Dedifferentiated amniotic fluid mesenchymal stem cell (primary cell): Measurements from ENCODE around the gene PAMR1.

ENCODE experiments used
- DNase-seq: peaks from one replicate; pipeline ENCODE4 v3.0.0-alpha.2; 2016; ENCODE audit errors: extremely low spot score

Gene PAMR1

GRCh38 chr11:35494957-35495490 is 30.4 kb downstream of the PAMR1 start:
- no peak for DNase-seq

- peak; percentile 94 for DNase-seq
These were observed 34.1 kb downstream of the PAMR1 start for GRCh38 chr11:35491231-35491871.

DNA sequence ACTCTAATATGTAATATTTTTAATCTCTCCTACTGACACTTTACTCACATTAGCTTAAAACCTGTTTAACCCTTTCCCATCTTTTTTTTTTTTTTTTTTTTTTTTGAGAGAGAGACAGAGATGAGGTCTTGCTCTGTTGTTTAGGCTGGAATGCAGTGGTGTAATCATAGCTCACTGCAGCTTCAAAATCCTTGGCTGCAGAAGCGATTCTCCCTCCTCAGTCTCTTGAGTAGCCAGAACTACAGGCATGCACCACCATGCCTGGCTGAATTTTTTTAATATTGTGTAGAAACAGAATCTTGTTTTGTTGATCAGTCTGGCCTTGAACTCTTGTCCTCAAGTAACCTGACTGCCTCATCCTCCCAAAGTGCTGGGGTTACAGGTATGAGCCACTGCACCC is 37.3 kb downstream of the PAMR1 start:
- no peak for DNase-seq

GRCh38 chr11:35487532-35488078 is 37.8 kb downstream of the PAMR1 start:
- DNase-seq = no peak

DNA sequence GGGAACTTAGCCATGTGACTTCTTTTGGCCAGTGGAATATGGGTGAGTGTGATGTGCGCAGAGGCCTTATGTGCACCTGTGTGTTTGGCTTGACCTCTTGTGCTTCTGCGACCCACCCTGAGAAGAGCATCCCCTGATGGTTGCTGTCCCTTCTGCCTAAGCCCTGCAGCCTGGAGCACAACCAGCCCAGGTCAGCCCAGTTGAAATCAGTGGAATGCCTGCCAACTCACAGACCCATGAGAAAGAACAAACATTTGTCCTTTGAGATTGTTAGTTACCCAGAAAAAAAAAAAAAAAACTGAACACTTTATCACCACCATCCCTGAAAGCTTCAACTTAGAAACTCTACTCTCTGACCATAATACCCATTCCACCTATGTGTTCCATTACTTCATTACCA is 38.5 kb downstream of the PAMR1 start:
- no peak for DNase-seq

GRCh38 chr11:35486446-35486845 is 39.0 kb downstream of the PAMR1 start:
- DNase-seq = no peak

DNA sequence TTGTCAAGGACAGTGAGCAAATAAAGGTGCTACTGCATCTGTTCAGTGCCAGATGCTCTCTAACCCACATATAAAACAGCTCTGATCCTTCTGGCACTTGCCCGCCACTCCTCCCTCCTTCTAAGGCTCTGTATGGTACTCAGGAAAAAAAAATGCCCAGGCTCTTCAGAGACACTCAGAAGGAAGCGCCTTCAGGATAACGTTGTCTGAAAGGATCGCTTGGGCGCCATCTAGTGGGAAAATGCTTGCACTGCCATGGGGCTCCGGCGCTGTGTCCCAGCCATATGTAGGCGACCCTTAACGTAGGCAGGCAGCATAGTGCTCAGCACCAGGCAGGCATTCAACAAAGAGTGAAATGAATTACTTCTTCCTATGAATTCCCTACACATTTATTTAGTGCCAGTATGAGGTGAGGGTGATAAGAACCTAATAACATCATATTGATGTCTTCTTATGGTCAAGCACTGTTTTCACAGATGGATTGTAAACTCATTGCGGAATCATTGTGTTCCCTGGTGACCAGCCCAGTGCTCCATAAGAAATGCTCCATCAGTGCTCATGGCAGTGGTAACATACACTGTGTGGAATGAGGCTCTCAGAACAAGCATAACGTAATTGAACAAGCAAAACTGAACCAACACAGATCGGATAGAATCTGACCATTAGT is 39.6 kb downstream of the PAMR1 start:
- peak; percentile 86 for DNase-seq

GRCh38 chr11:35484435-35484834 is 41.0 kb downstream of the PAMR1 start:
- no peak for DNase-seq

DNA sequence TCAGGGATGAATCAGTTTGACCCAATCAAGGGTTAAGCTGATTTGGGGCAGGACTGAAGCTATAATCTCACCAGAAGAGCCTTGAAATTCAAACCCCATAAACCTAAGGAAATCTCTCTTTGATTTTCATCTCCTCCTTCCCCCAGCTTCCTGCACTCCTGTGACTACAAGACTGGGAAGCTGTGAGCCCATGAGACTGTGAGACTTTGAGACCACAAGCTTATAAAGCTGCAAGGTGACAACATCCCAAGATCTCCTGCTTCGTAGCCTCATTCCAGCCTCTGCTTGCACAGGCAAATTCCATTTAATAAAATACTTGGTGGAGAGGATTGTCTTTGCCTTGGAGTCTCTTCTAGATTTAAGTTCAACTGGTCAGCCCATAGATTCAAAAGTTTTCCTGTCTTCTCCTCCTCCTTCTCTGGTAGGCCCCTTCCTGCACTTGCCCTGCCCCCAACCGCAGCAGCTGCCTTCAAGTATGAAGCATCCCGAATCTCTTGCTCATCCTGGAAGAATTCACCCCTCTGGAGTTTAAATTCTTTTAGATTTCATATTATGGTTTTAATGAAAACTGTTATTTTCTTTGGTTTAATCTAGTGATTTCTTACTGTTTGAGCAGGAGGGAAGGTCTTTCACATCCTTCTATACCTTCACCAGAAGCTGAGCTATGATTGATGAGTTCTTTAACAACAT is 42.1 kb downstream of the PAMR1 start:
- DNase-seq = no peak

DNA sequence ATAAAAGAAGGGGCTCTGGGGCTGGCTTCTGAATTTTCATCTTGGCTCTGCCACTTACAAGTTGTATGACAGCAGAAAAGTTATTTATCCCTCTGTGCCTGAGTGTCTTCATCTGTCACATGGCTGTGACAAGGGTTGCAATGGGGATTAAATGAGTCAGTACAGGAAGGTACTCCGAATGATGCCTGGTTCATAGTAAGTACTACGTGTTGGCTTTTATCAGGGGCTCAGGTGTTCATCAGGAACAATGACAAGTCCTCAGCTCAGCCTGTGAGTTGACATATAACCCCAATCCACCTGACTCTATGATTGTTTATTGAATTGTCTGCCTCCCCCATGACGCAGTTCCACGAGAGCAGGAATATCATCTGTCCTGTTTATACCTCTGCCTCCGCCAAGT is 45.7 kb downstream of the PAMR1 start:
- no peak for DNase-seq

- DNase-seq = no peak
These were observed 46.8 kb downstream of the PAMR1 start for GRCh38 chr11:35478471-35479091.

DNA sequence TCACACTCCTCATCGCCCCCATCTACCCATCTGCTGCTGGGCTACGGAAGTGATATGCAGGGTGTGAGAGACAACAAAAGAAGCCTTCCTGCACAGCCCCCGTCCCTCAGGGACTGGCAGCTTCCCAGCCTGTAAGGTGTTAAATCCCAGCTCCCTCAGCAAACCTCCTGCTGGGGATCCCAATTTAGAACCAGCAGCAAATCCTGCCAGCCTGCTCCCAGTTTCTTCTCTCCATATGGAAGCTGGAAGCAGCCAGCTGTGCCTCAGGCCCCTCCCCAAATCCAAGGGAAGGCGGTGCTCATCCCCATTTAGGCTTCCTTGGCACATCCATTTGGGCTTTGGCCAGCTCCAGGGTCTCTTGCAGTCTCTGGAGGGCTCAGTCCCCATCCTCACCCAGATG is 47.5 kb downstream of the PAMR1 start:
- DNase-seq = no peak

GRCh38 chr11:35474688-35475087 is 50.7 kb downstream of the PAMR1 start:
- no peak for DNase-seq

DNA sequence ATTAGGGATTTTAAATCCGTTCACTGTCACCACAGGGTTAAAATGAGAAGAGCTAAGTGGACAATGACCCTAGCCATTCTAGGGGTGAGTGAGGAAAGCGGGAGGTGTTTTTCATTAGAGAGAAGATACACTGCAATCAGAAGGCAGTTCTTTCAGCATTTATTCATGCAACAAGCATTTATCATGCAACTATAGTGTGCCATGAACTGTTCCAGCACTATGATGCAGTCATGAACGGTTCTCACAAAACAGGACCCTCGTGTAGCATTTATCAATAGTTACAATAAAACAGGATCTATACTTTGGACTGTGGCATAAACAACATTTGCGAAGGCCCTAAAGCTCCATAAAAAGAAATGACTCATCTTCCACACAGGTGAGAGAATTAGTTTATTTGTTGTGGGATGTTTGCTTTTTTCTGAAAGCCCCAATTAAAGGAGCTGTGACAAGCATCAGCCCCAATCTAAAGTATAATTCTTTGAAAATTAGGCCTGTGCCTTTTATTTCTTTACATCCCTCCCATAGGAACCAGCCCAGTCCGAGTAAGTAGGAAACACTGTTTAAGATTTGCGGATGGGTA is 51.5 kb downstream of the PAMR1 start:
- no peak for DNase-seq

DNA sequence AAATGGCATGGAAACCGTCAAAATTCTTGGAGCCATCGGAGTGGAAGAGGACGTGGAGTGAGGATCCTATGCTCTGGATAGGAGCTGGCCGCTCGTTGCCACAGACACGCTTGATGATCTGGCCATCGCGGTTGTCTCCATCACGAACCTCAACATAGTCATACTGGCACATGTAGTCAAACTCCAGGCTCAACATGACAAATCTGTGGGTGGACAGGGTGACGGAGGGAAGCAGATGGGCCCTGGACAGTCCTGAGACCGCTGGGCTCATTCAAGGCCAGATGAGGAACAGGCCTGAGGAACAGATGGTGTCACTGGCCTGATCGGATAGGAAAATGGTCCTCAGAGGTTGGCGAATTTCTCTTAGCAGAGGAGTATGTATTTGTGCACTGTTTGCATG is 54.8 kb downstream of the PAMR1 start:
- no peak for DNase-seq

DNA sequence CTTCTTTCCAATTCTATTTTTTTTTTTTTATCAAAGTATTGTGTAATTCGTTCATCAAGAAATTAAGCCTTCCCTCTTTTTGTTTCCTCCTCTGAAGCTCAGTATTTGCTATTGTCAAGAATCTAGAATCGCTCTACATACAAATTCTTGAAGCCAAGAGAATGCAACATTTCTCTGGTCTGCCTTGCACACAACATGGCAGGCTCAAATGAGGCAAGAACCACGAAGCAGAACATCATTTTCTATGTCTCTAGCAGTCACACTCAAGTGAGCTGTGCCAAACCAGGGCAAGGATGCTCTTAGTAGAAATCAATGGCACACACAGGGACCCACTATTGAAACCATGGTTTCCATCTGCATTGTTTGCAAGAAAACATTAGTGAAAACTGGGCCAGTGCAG is 59.4 kb downstream of the PAMR1 start:
- DNase-seq = no peak

- DNase-seq = no peak
These were observed 61.1 kb downstream of the PAMR1 start for GRCh38 chr11:35464308-35464707.

- DNase-seq = no peak
These were observed 62.1 kb downstream of the PAMR1 start for GRCh38 chr11:35463331-35463751.

GRCh38 chr11:35461917-35462538 is 63.4 kb downstream of the PAMR1 start:
- no peak for DNase-seq

GRCh38 chr11:35459489-35459888 is 65.9 kb downstream of the PAMR1 start:
- DNase-seq = no peak

DNA sequence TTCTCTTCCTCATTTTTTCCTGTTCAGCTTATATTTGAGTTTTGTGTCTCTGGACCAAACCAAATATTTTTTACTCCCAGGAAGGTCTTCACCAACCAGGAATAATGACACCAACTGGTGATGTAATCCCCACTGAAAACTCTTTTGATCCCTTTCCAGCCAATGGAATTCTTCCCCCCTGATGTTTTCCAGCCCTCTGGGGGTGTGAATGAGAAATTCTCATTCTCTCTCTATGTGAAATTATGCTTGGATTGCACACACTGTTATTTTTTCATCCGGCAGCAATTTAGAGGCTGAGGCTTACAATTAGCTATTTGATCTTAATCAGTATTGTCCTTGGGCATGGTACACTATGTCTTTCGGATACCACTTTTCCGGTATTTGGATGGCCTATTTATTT is 66.6 kb downstream of the PAMR1 start:
- no peak for DNase-seq
